Gastrocnemius medialis (tissue), 4 donors: ENCODE measurements around the gene PTPRJ.

Source experiments
- CTCF ChIP-seq, 5 experiments: fragments of 450-650 bp in 3 of 5; fragments of 200-600 bp in 2 of 5; sonication (generic) in 2 of 5; IDR thresholded peaks in 4 of 5; conservative IDR thresholded peaks in 1 of 5; 1 replicate in 4 of 5; 2 replicates in 1 of 5; pipeline ENCODE4 v1.5.1; 2016 to 2019; ENCODE audit warnings: antibody characterized with exemption in 5 of 5, mild to moderate bottlenecking in 3 of 5, moderate library complexity in 3 of 5
- POLR2A ChIP-seq, 2 donors: fragments of 450-650 bp; IDR thresholded peaks; one replicate each; pipeline ENCODE4 v1.6.1; 2017; ENCODE audit warnings: antibody characterized with exemption in 2 of 2, mild to moderate bottlenecking in 2 of 2, moderate library complexity in 2 of 2

GRCh38 chr11:48162885-48163268 lies 182.5 kb downstream of the PTPRJ start:
- TF ChIP-seq CTCF (IDR thresholded peaks at IDR 0.05 in 4 of 5, conservative IDR thresholded peaks at IDR 0.05 in 1 of 5) (no peak), POLR2A (IDR thresholded peaks at IDR 0.05) (no peak)
